DOHH2 (cell line): ENCODE measurements around the gene USO1.

Experiments
- H3F3A ChIP-seq: fragments of 200-600 bp; sonication (generic), shearing (Covaris generic); 2 replicates; pipeline ENCODE4 v1.6.0; 2016; ENCODE audit warnings: antibody characterized with exemption, mild to moderate bottlenecking; ENCODE audit not compliant: control insufficient read depth, insufficient read depth
- H3K27ac ChIP-seq: fragments of 200-600 bp; sonication (generic); 2 replicates; pipeline ENCODE4 v1.5.1; 2014; ENCODE audit warnings: low read depth, mild to moderate bottlenecking, low read length, moderate library complexity
- H3K27me3 ChIP-seq: fragments of 200-600 bp; sonication (generic); 2 replicates; pipeline ENCODE4 v1.6.1; 2014; ENCODE audit warnings: mild to moderate bottlenecking, low read length, mixed read lengths; ENCODE audit not compliant: control insufficient read depth
- H3K36me3 ChIP-seq: fragments of 200-600 bp; sonication (generic); 2 replicates; pipeline ENCODE4 v1.6.1; 2014; ENCODE audit warnings: mild to moderate bottlenecking, low read length, moderate library complexity, mixed read lengths; ENCODE audit not compliant: control insufficient read depth
- H3K4me1 ChIP-seq: fragments of 200-600 bp; sonication (generic); 2 replicates; pipeline ENCODE4 v1.6.1; 2014; ENCODE audit warnings: mild to moderate bottlenecking, low read length, mixed read lengths; ENCODE audit not compliant: control insufficient read depth
- H3K4me2 ChIP-seq: fragments of 200-600 bp; sonication (generic); 2 replicates; pipeline ENCODE4 v1.6.0; 2014; ENCODE audit warnings: mild to moderate bottlenecking, low read length, moderate library complexity
- H3K4me3 ChIP-seq: fragments of 200-600 bp; sonication (generic); 2 replicates; pipeline ENCODE4 v1.5.1; 2014; ENCODE audit warnings: mild to moderate bottlenecking, low read length, mixed read lengths
- H3K79me2 ChIP-seq: fragments of 200-600 bp; sonication (generic); 2 replicates; pipeline ENCODE4 v1.6.1; 2014; ENCODE audit warnings: mild to moderate bottlenecking, low read length, mixed read lengths; ENCODE audit not compliant: control insufficient read depth
- H3K9me2 ChIP-seq: fragments of 200-600 bp; sonication (generic); replicated peaks from 2 replicates; pipeline ENCODE4 v1.6.1; 2014; ENCODE audit warnings: mild to moderate bottlenecking, low read length, mixed read lengths; ENCODE audit not compliant: control insufficient read depth
- H3K9me3 ChIP-seq: fragments of 200-600 bp; sonication (generic); 2 replicates; pipeline ENCODE4 v1.6.1; 2014; ENCODE audit warnings: antibody characterized with exemption, low read length, mixed read lengths; ENCODE audit not compliant: control insufficient read depth, insufficient read depth
- H4K20me1 ChIP-seq: fragments of 200-600 bp; sonication (generic); 2 replicates; pipeline ENCODE4 v1.6.0; 2014; ENCODE audit warnings: low read depth, mild to moderate bottlenecking, antibody characterized with exemption, low read length, moderate library complexity; ENCODE audit not compliant: control insufficient read depth, insufficient read depth
- CTCF ChIP-seq: fragments of 200-600 bp; sonication (generic); IDR thresholded peaks from one replicate; pipeline ENCODE4 v1.5.1; 2014; ENCODE audit warnings: antibody characterized with exemption, mild to moderate bottlenecking, low read depth, low read length; ENCODE audit not compliant: poor library complexity, severe bottlenecking
- EZH2phosphoT487 ChIP-seq: fragments of 200-600 bp; sonication (generic); IDR thresholded peaks from 2 replicates; pipeline ENCODE4 v1.6.1; 2017; ENCODE audit warnings: borderline replicate concordance, mild to moderate bottlenecking, antibody characterized with exemption, low read length, moderate library complexity, mixed read lengths

Gene USO1

GRCh38 chr4:75696581-75696980 is 27.8 kb upstream of the USO1 start:
- Histone ChIP-seq H3K79me2 (no peaks in the 10 kb centered on the region), H3K27ac (no peak overlapping the region), H3F3A (peaks cover 9% of the 10 kb centered on the region; the same call in 1 of the 2 replicates), H3K4me2 (no peak overlapping the region), H3K36me3 (no peaks in the 10 kb centered on the region), H3K9me3 (no peaks in the 10 kb centered on the region), H4K20me1 (no peaks in the 10 kb centered on the region), H3K27me3 (no peaks in the 10 kb centered on the region), H3K9me2 (no peaks in the 10 kb centered on the region), H3K4me3 (no peak overlapping the region), H3K4me1 (peaks cover 20% of the 10 kb centered on the region)
- TF ChIP-seq CTCF: no peak
- no peak for TF ChIP-seq EZH2phosphoT487

GRCh38 chr4:75698162-75698962 is 26.0 kb upstream of the USO1 start:
- peaks cover 9% of the 10 kb centered on the region; the same call in 1 of the 2 replicates for H3F3A ChIP-seq
- TF ChIP-seq EZH2phosphoT487: no peak
- TF ChIP-seq CTCF: no peak
- H3K9me3 ChIP-seq: no peaks in the 10 kb centered on the region
- no peaks in the 10 kb centered on the region for H3K36me3 ChIP-seq
- peaks cover 13% of the 10 kb centered on the region for H3K4me1 ChIP-seq
- H3K4me2 ChIP-seq: peak overlapping the region; percentile 31
- H3K27ac ChIP-seq: no peak overlapping the region
- H3K9me2 ChIP-seq: no peaks in the 10 kb centered on the region
- H4K20me1 ChIP-seq: no peaks in the 10 kb centered on the region
- H3K79me2 ChIP-seq: no peaks in the 10 kb centered on the region
- H3K4me3 ChIP-seq: peak overlapping the region; percentile 2; the same call in 1 of the 2 replicates
- H3K27me3 ChIP-seq: no peaks in the 10 kb centered on the region

GRCh38 chr4:75698963-75699228 is 25.5 kb upstream of the USO1 start:
- no peaks in the 10 kb centered on the region for H3K36me3 ChIP-seq
- no peaks in the 10 kb centered on the region for H3K27me3 ChIP-seq
- H3K27ac ChIP-seq: no peak overlapping the region
- peak overlapping the region; percentile 31; the same call in 1 of the 2 replicates for H3K4me2 ChIP-seq
- peaks cover 13% of the 10 kb centered on the region for H3K4me1 ChIP-seq
- H3K79me2 ChIP-seq: no peaks in the 10 kb centered on the region
- no peaks in the 10 kb centered on the region for H3K9me2 ChIP-seq
- H3F3A ChIP-seq: peaks cover 9% of the 10 kb centered on the region; the same call in 1 of the 2 replicates
- TF ChIP-seq EZH2phosphoT487: no peak
- TF ChIP-seq CTCF: no peak
- H3K4me3 ChIP-seq: no peak overlapping the region
- no peaks in the 10 kb centered on the region for H4K20me1 ChIP-seq
- H3K9me3 ChIP-seq: no peaks in the 10 kb centered on the region
